ENCODE measurements around the gene GPR108. TPM values are rescaled to one million over a fixed set of nuclear protein-coding genes. Genes with fewer than 3 reads are reported as not detected.

Gene GPR108
- total RNA-seq, 2 experiments from 2014 or later: 63.2 to 88.3 TPM

GRCh38 chr19:6694147-6694815 is 43.1 kb downstream of the GPR108 start:
- no peaks in the 10 kb centered on the region for H3K36me3 ChIP-seq (ENCODE audit: insufficient read depth, low read length)
- H3K4me3 ChIP-seq (ENCODE audit: low read depth, low read length, poor library complexity, severe bottlenecking): no peak overlapping the region
- H4K20me1 ChIP-seq (ENCODE audit: insufficient read depth, low read length): no peaks in the 10 kb centered on the region
- H3K27ac ChIP-seq (ENCODE audit: low read depth, low read length, poor library complexity, severe bottlenecking): no peak overlapping the region
- H3K9me2 ChIP-seq (ENCODE audit: insufficient read depth, low read length): no peaks in the 10 kb centered on the region
- H3K4me2 ChIP-seq (ENCODE audit: low read length): no peak overlapping the region
- no peaks in the 10 kb centered on the region for H3K4me1 ChIP-seq (ENCODE audit: insufficient read depth, low read length, poor library complexity, severe bottlenecking)
- H2AFZ ChIP-seq (ENCODE audit: low read length): no peak overlapping the region
- TF ChIP-seq CTCF (conservative IDR thresholded peaks at IDR 0.05; ENCODE audit: low read length): no peak
- TF ChIP-seq EZH2phosphoT487 (IDR thresholded peaks at IDR 0.05; ENCODE audit: borderline replicate concordance, low read depth, low read length): no peak
- BruUV-seq (replicated peaks): no TSS peak
- intact Hi-C loops (cut with micrococcal nuclease; ENCODE audit: unreplicated experiment): no loop called here
- H3K9me3 ChIP-seq (ENCODE audit: low read length): peaks cover 4% of the 10 kb centered on the region; the same call in 1 of the 2 replicates
- DNase-seq (ENCODE audit: low spot score): peak; percentile 77
- ChIA-PET CTCF (ENCODE audit: unreplicated experiment) (no interaction called here), POLR2A (no interaction called here)
- no peaks in the 10 kb centered on the region for H3K79me2 ChIP-seq (ENCODE audit: insufficient read depth, low read depth, low read length)

- no TSS peak for BruUV-seq (replicated peaks)
Measured at GRCh38 chr19:6693681-6694080, 43.7 kb downstream of the GPR108 start.

More at GRCh38 chr19:6693681-6694080, 43.7 kb downstream of the GPR108 start:
- intact Hi-C loops (cut with micrococcal nuclease; ENCODE audit: unreplicated experiment): no loop called here
- H4K20me1 ChIP-seq (ENCODE audit: insufficient read depth, low read length): no peaks in the 10 kb centered on the region
- peak; percentile 86 for DNase-seq (ENCODE audit: low spot score)
- TF ChIP-seq CTCF (conservative IDR thresholded peaks at IDR 0.05; ENCODE audit: low read length) (no peak), EZH2phosphoT487 (IDR thresholded peaks at IDR 0.05; ENCODE audit: borderline replicate concordance, low read depth, low read length) (no peak)
- no peak overlapping the region for H3K4me3 ChIP-seq (ENCODE audit: low read depth, low read length, poor library complexity, severe bottlenecking)
- H3K27ac ChIP-seq (ENCODE audit: low read depth, low read length, poor library complexity, severe bottlenecking): no peak overlapping the region
- no peaks in the 10 kb centered on the region; the same call in 1 of the 2 replicates for H3K9me3 ChIP-seq (ENCODE audit: low read length)
- H3K79me2 ChIP-seq (ENCODE audit: insufficient read depth, low read depth, low read length): no peaks in the 10 kb centered on the region
- ChIA-PET POLR2A (no interaction called here), CTCF (ENCODE audit: unreplicated experiment) (no interaction called here)
- no peak overlapping the region for H2AFZ ChIP-seq (ENCODE audit: low read length)
- no peak overlapping the region for H3K4me2 ChIP-seq (ENCODE audit: low read length)
- no peaks in the 10 kb centered on the region for H3K36me3 ChIP-seq (ENCODE audit: insufficient read depth, low read length)
- no peaks in the 10 kb centered on the region for H3K9me2 ChIP-seq (ENCODE audit: insufficient read depth, low read length)
- no peaks in the 10 kb centered on the region for H3K4me1 ChIP-seq (ENCODE audit: insufficient read depth, low read length, poor library complexity, severe bottlenecking)
